Measurements from ENCODE around the gene DNAH8.

DNAH8 gene

GRCh38 chr6:39073471-39074355 is 358.6 kb downstream of the DNAH8 start:
- in situ Hi-C loops (cut with MboI; ENCODE audit: low pct_unique_long_range_greater_than_20kb, low sequenced_read_pairs), result no loop called here

GRCh38 chr6:39074486-39074885 is 359.4 kb downstream of the DNAH8 start:
- in situ Hi-C loops (cut with MboI; ENCODE audit: low pct_unique_long_range_greater_than_20kb, low sequenced_read_pairs), result no loop called here
- no peak for DNase-seq

More at GRCh38 chr6:39073471-39074355, 358.6 kb downstream of the DNAH8 start:
- no peak for DNase-seq

- DNase-seq, result no peak
Measured at GRCh38 chr6:39075010-39075686, 360.0 kb downstream of the DNAH8 start.

GRCh38 chr6:39075807-39076622 is 360.9 kb downstream of the DNAH8 start:
- DNase-seq, result no peak
- in situ Hi-C loops (cut with MboI; ENCODE audit: low pct_unique_long_range_greater_than_20kb, low sequenced_read_pairs), result no loop called here

More at GRCh38 chr6:39075010-39075686, 360.0 kb downstream of the DNAH8 start:
- in situ Hi-C loops (cut with MboI; ENCODE audit: low pct_unique_long_range_greater_than_20kb, low sequenced_read_pairs), result no loop called here

- in situ Hi-C loops (cut with MboI; ENCODE audit: low pct_unique_long_range_greater_than_20kb, low sequenced_read_pairs), result no loop called here
- no peak for DNase-seq
Measured at GRCh38 chr6:39076623-39077535, 361.8 kb downstream of the DNAH8 start.

GRCh38 chr6:39077882-39078594 is 362.9 kb downstream of the DNAH8 start:
- in situ Hi-C loops (cut with MboI; ENCODE audit: low pct_unique_long_range_greater_than_20kb, low sequenced_read_pairs), result no loop called here
- no peak for DNase-seq

GRCh38 chr6:39078695-39079094 is 363.6 kb downstream of the DNAH8 start:
- no peak for DNase-seq
- in situ Hi-C loops (cut with MboI; ENCODE audit: low pct_unique_long_range_greater_than_20kb, low sequenced_read_pairs), result no loop called here

- in situ Hi-C loops (cut with MboI; ENCODE audit: low pct_unique_long_range_greater_than_20kb, low sequenced_read_pairs), result no loop called here
- DNase-seq, result no peak
Measured at GRCh38 chr6:39079197-39080125, 364.4 kb downstream of the DNAH8 start.
